SK-N-MC (cell line): Measurements from ENCODE around the gene ADCY2.
A peak's percentile ranks its signal among the peaks of the same experiment; 100 is the strongest.

Experiments used
- DNase-seq: peaks from one replicate; pipeline ENCODE4 v3.0.0-alpha.2; 2011; ENCODE audit warnings: low read depth, low spot score
- H3K27ac ChIP-seq: fragments of 200-600 bp; sonication (generic); 2 replicates; pipeline ENCODE4 v1.5.1; 2016; ENCODE audit warnings: mixed run types
- H3K36me3 ChIP-seq: fragments of 200-600 bp; sonication (generic); 2 replicates; pipeline ENCODE4 v1.6.1; 2017; ENCODE audit warnings: antibody characterized with exemption, low read length, mixed read lengths; ENCODE audit not compliant: insufficient read depth
- H3K4me3 ChIP-seq: fragments of 200-600 bp; sonication (generic); 2 replicates; pipeline ENCODE4 v1.5.1; 2016
- H3K9ac ChIP-seq: fragments of 200-600 bp; sonication (generic); 2 replicates; pipeline ENCODE4 v1.8.0; 2017; ENCODE audit warnings: mixed run types, mixed read lengths; ENCODE audit not compliant: insufficient read length
- H3K9me3 ChIP-seq: fragments of 200-600 bp; sonication (generic); 2 replicates; pipeline ENCODE4 v1.6.1; 2017; ENCODE audit warnings: low read depth, mild to moderate bottlenecking, antibody characterized with exemption, low read length, moderate library complexity, mixed read lengths
- EZH2 ChIP-seq: fragments of 200-600 bp; sonication (generic); IDR thresholded peaks from one replicate; pipeline ENCODE4 v1.6.1; 2017; ENCODE audit warnings: antibody characterized with exemption
- FOXP2 ChIP-seq: optimal IDR thresholded peaks from 2 replicates; pipeline ENCODE3; 2011; ENCODE audit warnings: mild to moderate bottlenecking, moderate library complexity; ENCODE audit not compliant: insufficient read depth; ENCODE audit errors: extremely low read length, control extremely low read depth
- POLR2AphosphoS5 ChIP-seq: IDR thresholded peaks from 2 replicates; pipeline ENCODE4 v1.6.1; 2012; ENCODE audit warnings: mild to moderate bottlenecking, low read depth, low read length, borderline replicate concordance

ADCY2 gene

GRCh38 chr5:7392693-7393024 lies 3.3 kb upstream of the ADCY2 start:
- no peak overlapping the region for H3K4me3 ChIP-seq
- no peak overlapping the region for H3K27ac ChIP-seq
- no peaks in the 10 kb centered on the region for H3K36me3 ChIP-seq
- no peak overlapping the region for H3K9ac ChIP-seq
- TF ChIP-seq FOXP2 (no peak), POLR2AphosphoS5 (no peak), EZH2 (no peak)
- H3K9me3 ChIP-seq: no peaks in the 10 kb centered on the region
- no peak for DNase-seq

- H3K36me3 ChIP-seq: no peaks in the 10 kb centered on the region
- no peak for DNase-seq
- H3K9ac ChIP-seq: no peak overlapping the region
- no peak overlapping the region for H3K4me3 ChIP-seq
- H3K27ac ChIP-seq: no peak overlapping the region
- no peaks in the 10 kb centered on the region for H3K9me3 ChIP-seq
- TF ChIP-seq FOXP2 (no peak), EZH2 (no peak), POLR2AphosphoS5 (no peak)
Observed at GRCh38 chr5:7393921-7394799, 1.8 kb upstream of the ADCY2 start.

- no peak for DNase-seq
- Histone ChIP-seq H3K27ac (no peak overlapping the region), H3K9me3 (no peaks in the 10 kb centered on the region), H3K9ac (no peak overlapping the region), H3K36me3 (no peaks in the 10 kb centered on the region), H3K4me3 (no peak overlapping the region)
- TF ChIP-seq FOXP2: no peak
- no peak for TF ChIP-seq POLR2AphosphoS5
- TF ChIP-seq EZH2: no peak
Observed at GRCh38 chr5:7394889-7395431, 978 bp upstream of the ADCY2 start.

- Histone ChIP-seq H3K27ac (no peak overlapping the region), H3K36me3 (no peaks in the 10 kb centered on the region), H3K4me3 (no peak overlapping the region), H3K9ac (no peak overlapping the region), H3K9me3 (no peaks in the 10 kb centered on the region)
- DNase-seq: no peak
- TF ChIP-seq POLR2AphosphoS5 (no peak), FOXP2 (no peak), EZH2 (no peak)
Observed at GRCh38 chr5:7395432-7395946, 449 bp upstream of the ADCY2 start.

GRCh38 chr5:7396713-7397454 lies 946 bp downstream of the ADCY2 start:
- DNase-seq: no peak
- Histone ChIP-seq H3K4me3 (no peak overlapping the region), H3K27ac (no peak overlapping the region), H3K36me3 (no peaks in the 10 kb centered on the region), H3K9ac (no peak overlapping the region), H3K9me3 (no peaks in the 10 kb centered on the region)
- TF ChIP-seq EZH2 (peak; percentile 92), POLR2AphosphoS5 (no peak)

- Histone ChIP-seq H3K4me3 (no peak overlapping the region), H3K36me3 (no peaks in the 10 kb centered on the region)
Observed at GRCh38 chr5:7397937-7398336, 2.0 kb downstream of the ADCY2 start.

GRCh38 chr5:7398596-7399280 lies 2.8 kb downstream of the ADCY2 start:
- DNase-seq: no peak
- Histone ChIP-seq H3K4me3 (no peak overlapping the region), H3K27ac (no peak overlapping the region), H3K36me3 (no peaks in the 10 kb centered on the region), H3K9me3 (no peaks in the 10 kb centered on the region), H3K9ac (no peak overlapping the region)
- TF ChIP-seq POLR2AphosphoS5: no peak
- no peak for TF ChIP-seq EZH2
- no peak for TF ChIP-seq FOXP2

More at GRCh38 chr5:7397937-7398336, 2.0 kb downstream of the ADCY2 start:
- no peak for TF ChIP-seq FOXP2
- TF ChIP-seq POLR2AphosphoS5: no peak
- no peak for TF ChIP-seq EZH2
- Histone ChIP-seq H3K9me3 (no peaks in the 10 kb centered on the region), H3K9ac (no peak overlapping the region), H3K27ac (no peak overlapping the region)
- DNase-seq: no peak

- no peak for TF ChIP-seq EZH2
- TF ChIP-seq POLR2AphosphoS5: no peak
- no peak for TF ChIP-seq FOXP2
- Histone ChIP-seq H3K27ac (no peak overlapping the region), H3K36me3 (no peaks in the 10 kb centered on the region), H3K9ac (no peak overlapping the region), H3K9me3 (no peaks in the 10 kb centered on the region), H3K4me3 (no peak overlapping the region)
- DNase-seq: no peak
Observed at GRCh38 chr5:7405277-7405676, 9.3 kb downstream of the ADCY2 start.
